IMR-90 (cell line): ENCODE results near the gene A1BG. TPM values are rescaled to one million over a fixed set of nuclear protein-coding genes. Genes with fewer than 3 reads are reported as not detected.

Source experiments
- ATAC-seq: fragments of 200-7000 bp; cut with Tn5 transposase; 2 replicates; pipeline ENCODE4 v1.9.1; 2020; ENCODE audit warnings: low read depth, mild to moderate bottlenecking, moderate library complexity
- BruUV-seq: library from RNA; stranded (reverse); fragments of 400-500 nt; replicated peaks from 2 replicates; lab custom pipeline; 2021; lab: Mats Ljungman, UMichigan
- CTCF ChIA-PET: fragments of 300-600 bp; formaldehyde crosslinking; extraction: SDS; loops from one replicate; lab custom pipeline; 2021; ENCODE audit warnings: antibody characterized with exemption; lab: Yijun Ruan, JAX
- POLR2A ChIA-PET: fragments of 300-600 bp; sonication (Branson Sonifier 250); formaldehyde crosslinking; loops from one replicate; lab custom pipeline; 2022; ENCODE audit warnings: antibody characterized with exemption; ENCODE audit not compliant: unreplicated experiment; lab: Charles Lee
- DNase-seq: peaks from one replicate; pipeline ENCODE4 v3.0.0; 2013
- H2AFZ ChIP-seq: replicated peaks from 2 replicates; pipeline ENCODE3; 2013; ENCODE audit warnings: low read length, mild to moderate bottlenecking; ENCODE audit not compliant: poor library complexity
- H2AK5ac ChIP-seq: 2 replicates; pipeline ENCODE4 v1.6.1; 2013; ENCODE audit warnings: low read depth, low read length, inconsistent platforms
- H2AK9ac ChIP-seq: replicated peaks from 2 replicates; pipeline ENCODE3; 2013; ENCODE audit warnings: mild to moderate bottlenecking, low read depth, low read length, moderate library complexity; ENCODE audit not compliant: poor library complexity
- H2BK120ac ChIP-seq: 2 replicates; pipeline ENCODE4 v1.6.1; 2013; ENCODE audit warnings: low read depth, low read length, inconsistent platforms
- H2BK15ac ChIP-seq: 3 replicates; pipeline ENCODE4 v1.6.1; 2013; ENCODE audit warnings: low read depth, low read length, inconsistent platforms
- H2BK20ac ChIP-seq: 2 replicates; pipeline ENCODE4 v1.6.1; 2013; ENCODE audit warnings: low read depth, mild to moderate bottlenecking, inconsistent platforms, low read length, moderate library complexity
- H2BK5ac ChIP-seq: 2 replicates; pipeline ENCODE4 v1.6.1; 2013; ENCODE audit warnings: mild to moderate bottlenecking, low read depth, low read length, inconsistent platforms; ENCODE audit not compliant: poor library complexity, severe bottlenecking
- H3K14ac ChIP-seq: replicated peaks from 2 replicates; pipeline ENCODE4 v1.6.1; 2013; ENCODE audit warnings: low read depth, low read length, inconsistent platforms
- H3K18ac ChIP-seq: 2 replicates; pipeline ENCODE4 v1.6.1; 2013; ENCODE audit warnings: low read depth, low read length, control low read depth
- H3K23ac ChIP-seq: 2 replicates; pipeline ENCODE4 v1.6.1; 2013; ENCODE audit warnings: low read depth, low read length, inconsistent platforms
- H3K27ac ChIP-seq: 2 replicates; pipeline ENCODE4 v1.5.1; 2013; ENCODE audit warnings: mild to moderate bottlenecking, control low read depth, low read length; ENCODE audit not compliant: insufficient read depth
- H3K27me3 ChIP-seq: 2 replicates; pipeline ENCODE4 v1.6.1; 2013; ENCODE audit warnings: low read length; ENCODE audit not compliant: control insufficient read depth, insufficient read depth
- H3K36me3 ChIP-seq: 2 replicates; pipeline ENCODE4 v1.6.1; 2013; ENCODE audit warnings: low read length, mixed read lengths; ENCODE audit not compliant: control insufficient read depth, insufficient read depth
- H3K4ac ChIP-seq: 2 replicates; pipeline ENCODE4 v1.6.1; 2013; ENCODE audit warnings: low read depth, low read length, inconsistent platforms
- H3K4me1 ChIP-seq: 2 replicates; pipeline ENCODE4 v1.6.1; 2013; ENCODE audit warnings: low read length, mixed read lengths; ENCODE audit not compliant: control insufficient read depth, insufficient read depth
- H3K4me2 ChIP-seq: 2 replicates; pipeline ENCODE4 v1.6.1; 2013; ENCODE audit warnings: low read depth, mild to moderate bottlenecking, control low read depth, low read length, moderate library complexity
- H3K4me3 ChIP-seq: 2 replicates; pipeline ENCODE4 v1.5.1; 2013; ENCODE audit warnings: low read depth, mild to moderate bottlenecking, control low read depth, low read length, moderate library complexity; ENCODE audit not compliant: insufficient read depth
- H3K56ac ChIP-seq: 2 replicates; pipeline ENCODE4 v1.6.1; 2013; ENCODE audit warnings: low read length, inconsistent platforms; ENCODE audit not compliant: insufficient read depth; ENCODE audit errors: extremely low read depth
- H3K79me1 ChIP-seq, 2 experiments: 2 replicates each; pipeline ENCODE4 v1.6.1; 2013; ENCODE audit warnings: low read length in 2 of 2, inconsistent platforms in 1 of 2, low read depth in 1 of 2
- H3K9ac ChIP-seq: 2 replicates; pipeline ENCODE4 v1.6.1; 2013; ENCODE audit warnings: low read depth, low read length, control low read depth
- H3K9me1 ChIP-seq: 2 replicates; pipeline ENCODE4 v1.6.1; 2013; ENCODE audit warnings: low read length, inconsistent platforms; ENCODE audit not compliant: insufficient read depth
- H3K9me3 ChIP-seq: 2 replicates; pipeline ENCODE4 v1.6.1; 2013; ENCODE audit warnings: low read length; ENCODE audit not compliant: control insufficient read depth, insufficient read depth
- H4K20me1 ChIP-seq: 2 replicates; pipeline ENCODE4 v1.6.1; 2013; ENCODE audit warnings: low read length, inconsistent platforms; ENCODE audit not compliant: insufficient read depth
- H4K5ac ChIP-seq: 2 replicates; pipeline ENCODE4 v1.6.1; 2013; ENCODE audit warnings: mild to moderate bottlenecking, low read depth, low read length, control low read depth
- H4K8ac ChIP-seq, 2 experiments: 2 replicates each; pipeline ENCODE4 v1.6.1; 2013; ENCODE audit warnings: low read depth in 2 of 2, low read length in 2 of 2, control low read depth in 1 of 2, inconsistent platforms in 1 of 2
- H4K91ac ChIP-seq: 2 replicates; pipeline ENCODE4 v1.6.1; 2013; ENCODE audit warnings: low read depth, low read length, inconsistent platforms; ENCODE audit not compliant: insufficient read depth
- BHLHE40 ChIP-seq: fragments of 150-350 bp; IDR thresholded peaks from 2 replicates; pipeline ENCODE4 v1.6.1; 2016; ENCODE audit warnings: mild to moderate bottlenecking, low read depth, low read length
- CEBPB ChIP-seq: IDR thresholded peaks from 2 replicates; pipeline ENCODE4 v1.6.1; 2012; ENCODE audit warnings: low read depth, low read length, improper control_type of control experiment
- CHD1 ChIP-seq: IDR thresholded peaks from 2 replicates; pipeline ENCODE4 v1.6.1; 2012; ENCODE audit warnings: low read depth, low read length, improper control_type of control experiment
- MAFK ChIP-seq: IDR thresholded peaks from 2 replicates; pipeline ENCODE4 v1.6.1; 2012; ENCODE audit warnings: low read depth, low read length, improper control_type of control experiment
- NFE2L2 ChIP-seq: fragments of 150-350 bp; IDR thresholded peaks from 2 replicates; pipeline ENCODE4 v1.6.1; 2016; ENCODE audit warnings: low read depth, mild to moderate bottlenecking, low read length
- RAD21 ChIP-seq: IDR thresholded peaks from 2 replicates; pipeline ENCODE4 v1.6.1; 2012; ENCODE audit warnings: low read length, improper control_type of control experiment
- RCOR1 ChIP-seq: IDR thresholded peaks from 2 replicates; pipeline ENCODE4 v1.6.1; 2012; ENCODE audit warnings: mild to moderate bottlenecking, low read length, improper control_type of control experiment; ENCODE audit not compliant: insufficient replicate concordance
- WGBS, 2 experiments: methylation state at CpG; one replicate each; pipeline versions ENCODE4 v1.1.5 to v1.1.7; 2013; ENCODE audit warnings: missing lambda C conversion rate in 2 of 2; ENCODE audit not compliant: insufficient read length in 1 of 2; ENCODE audit errors: extremely low coverage in 2 of 2; 5-methylcytosine and 5-hydroxymethylcytosine counted together
- dilution Hi-C: fragments of 300-500 bp; cut with HindIII; formaldehyde crosslinking; loops from one replicate; pipeline ENCODE4 v1.14.3; 2018; ENCODE audit warnings: low sequenced_read_pairs; ENCODE audit not compliant: unreplicated experiment
- in situ Hi-C: fragments of 300-500 bp; cut with MboI; formaldehyde crosslinking; loops from 3 replicates; pipeline ENCODE4 v1.14.3; 2019; ENCODE audit warnings: low sequenced_read_pairs, inconsistent platforms, mixed read lengths
- intact Hi-C: fragments of 100-400 bp; cut with micrococcal nuclease; formaldehyde crosslinking; loops from 2 replicates; pipeline ENCODE4 v1.10.0; 2022
- polyA plus RNA-seq, 3 experiments: library from polyadenylated mRNA; depleted of rRNA; stranded (reverse); fragments of >200 nt; gene quantifications; 2 replicates each; pipeline ENCODE4 v1.2.3, GENCODE V29; 2012; ENCODE audit warnings: low replicate concordance in 1 of 3
- total RNA-seq: library from RNA; depleted of rRNA; stranded (reverse); fragments of >200 nt; gene quantifications from 2 replicates; pipeline ENCODE4 v1.2.3, GENCODE V29; 2012

Gene A1BG
- total and polyA plus RNA-seq, 2 of the 4 experiments (the other 2 are of a cell fraction) = 4.5 to 54.5 TPM

GRCh38 chr19:58315580-58315979 is 37.7 kb downstream of the A1BG start:
- H4K8ac ChIP-seq = no peak overlapping the region
- ATAC-seq (no peak), DNase-seq (no peak)
- no peak overlapping the region for H3K27ac ChIP-seq
- H3K18ac ChIP-seq = no peak overlapping the region
- H3K27me3 ChIP-seq = no peaks in the 10 kb centered on the region
- ChIA-PET POLR2A (no interaction called here), CTCF (no interaction called here)
- no peak overlapping the region for H2AK9ac ChIP-seq
- H3K9me1 ChIP-seq = 0 out of 2 replicates have a peak, but pooled peaks cover 10% of the 10 kb centered on the region
- H3K9ac ChIP-seq = no peak overlapping the region
- TF ChIP-seq CEBPB (no peak), MAFK (no peak), NFE2L2 (no peak), RCOR1 (no peak), CHD1 (no peak), BHLHE40 (no peak), RAD21 (no peak)
- H3K14ac ChIP-seq = no peak overlapping the region
- H3K4me3 ChIP-seq = no peak overlapping the region
- peaks cover 44% of the 10 kb centered on the region for H3K36me3 ChIP-seq
- no peak overlapping the region for H3K23ac ChIP-seq
- peaks cover 20 to 22% of the 10 kb centered on the region in 2 experiments; a peak in 3 of 4 replicates for H3K79me1 ChIP-seq
- no peak overlapping the region for H4K91ac ChIP-seq
- no peaks in the 10 kb centered on the region for H3K9me3 ChIP-seq
- H3K4me1 ChIP-seq = no peaks in the 10 kb centered on the region
- H4K5ac ChIP-seq = no peak overlapping the region
- no peak overlapping the region for H2AK5ac ChIP-seq
- no peak overlapping the region for H3K4ac ChIP-seq
- no peak overlapping the region for H3K56ac ChIP-seq
- in situ Hi-C loops (no loop called here), dilution Hi-C loops (no loop called here), intact Hi-C loops (no loop called here)
- H2BK20ac ChIP-seq = no peak overlapping the region
- peaks cover 28% of the 10 kb centered on the region for H4K20me1 ChIP-seq
- no CpG with 5 or more reads among the region's 2 CpGs for WGBS, 2 experiments
- no TSS peak for BruUV-seq
- H2BK120ac ChIP-seq = no peak overlapping the region
- H2AFZ ChIP-seq = no peak overlapping the region
- H2BK15ac ChIP-seq = no peak overlapping the region
- no peak overlapping the region for H2BK5ac ChIP-seq
- H3K4me2 ChIP-seq = no peak overlapping the region
